Natural killer cell (primary cell): ENCODE results near the gene RBM44. TPM values are rescaled to one million over a fixed set of nuclear protein-coding genes. Genes with fewer than 3 reads are reported as not detected.
A peak's percentile ranks its signal among the peaks of the same experiment; 100 is the strongest.

Experiments
- ATAC-seq, 3 donors: fragments of 150-1000 bp in 2 of 3; fragments of 200-7000 bp in 1 of 3; cut with Tn5 transposase; 1 replicate in 1 of 3; 2 replicates in 2 of 3; pipeline ENCODE4 v1.10.0; 2021; ENCODE audit warnings: mild to moderate bottlenecking in 2 of 3, moderate library complexity in 2 of 3
- DNase-seq, 2 donors: peaks; one replicate each; pipeline versions ENCODE4 v3.0.0 to v3.0.0-alpha.2; 2013 to 2021; ENCODE audit warnings: mixed read lengths in 1 of 2
- H3K27ac ChIP-seq: one replicate; pipeline ENCODE4 v1.5.1; 2013; ENCODE audit warnings: mild to moderate bottlenecking, low read length
- H3K27me3 ChIP-seq: one replicate; pipeline ENCODE4 v1.6.1; 2013; ENCODE audit warnings: low read length; ENCODE audit not compliant: control insufficient read depth, insufficient read depth
- H3K36me3 ChIP-seq: one replicate; pipeline ENCODE4 v1.6.1; 2013; ENCODE audit warnings: low read length; ENCODE audit not compliant: control insufficient read depth, insufficient read depth
- H3K4me1 ChIP-seq: one replicate; pipeline ENCODE4 v1.6.1; 2013; ENCODE audit warnings: low read length; ENCODE audit not compliant: control insufficient read depth, insufficient read depth
- H3K4me3 ChIP-seq: one replicate; pipeline ENCODE4 v1.5.1; 2013; ENCODE audit warnings: low read length
- H3K9me3 ChIP-seq: one replicate; pipeline ENCODE4 v1.6.1; 2013; ENCODE audit warnings: low read length; ENCODE audit not compliant: control insufficient read depth, insufficient read depth
- H3K27ac Mint-ChIP-seq, 2 donors: one replicate each; pipeline ENCODE4 v1.8.0; 2022; ENCODE audit warnings: mild to moderate bottlenecking in 2 of 2, mixed read lengths in 2 of 2, moderate library complexity in 1 of 2
- H3K27me3 Mint-ChIP-seq, 2 donors: one replicate each; pipeline ENCODE4 v1.8.0; 2022; ENCODE audit warnings: low read depth in 2 of 2, mixed read lengths in 2 of 2
- H3K36me3 Mint-ChIP-seq: one replicate; pipeline ENCODE4 v1.8.0; 2022; ENCODE audit warnings: mixed read lengths
- H3K4me1 Mint-ChIP-seq, 2 donors: one replicate each; pipeline ENCODE4 v1.8.0; 2022; ENCODE audit warnings: mixed read lengths in 2 of 2
- H3K4me3 Mint-ChIP-seq: one replicate; pipeline ENCODE4 v1.8.0; 2022; ENCODE audit warnings: mild to moderate bottlenecking, moderate library complexity, mixed read lengths
- H3K9me3 Mint-ChIP-seq, 2 donors: one replicate each; pipeline ENCODE4 v1.8.0; 2022; ENCODE audit warnings: mixed read lengths in 2 of 2
- CTCF ChIP-seq: fragments of 200-600 bp; IDR thresholded peaks from one replicate; pipeline ENCODE4 v1.8.0; 2022; ENCODE audit warnings: antibody characterized with exemption
- WGBS: methylation state at CpG from one replicate; pipeline ENCODE4 v1.1.7; 2013; ENCODE audit warnings: missing lambda C conversion rate; ENCODE audit not compliant: insufficient coverage; 5-methylcytosine and 5-hydroxymethylcytosine counted together
- intact Hi-C: fragments of 100-400 bp; cut with micrococcal nuclease; formaldehyde crosslinking; loops from one replicate; pipeline ENCODE4 v1.14.2; 2022
- total RNA-seq, 4 donors: library from RNA; stranded (reverse); fragments of 120-200 nt in 1 of 4; gene quantifications; one replicate each; pipeline versions ENCODE4 v1.2.3 to v1.2.4, GENCODE V29; 2013 to 2022

RBM44 gene
- total RNA-seq, 3 donors from 2014 or later (not counting 1 experiment from before 2014, with no cell fraction given), result 1.8 to 5.0 (median 2.9) TPM

DNA sequence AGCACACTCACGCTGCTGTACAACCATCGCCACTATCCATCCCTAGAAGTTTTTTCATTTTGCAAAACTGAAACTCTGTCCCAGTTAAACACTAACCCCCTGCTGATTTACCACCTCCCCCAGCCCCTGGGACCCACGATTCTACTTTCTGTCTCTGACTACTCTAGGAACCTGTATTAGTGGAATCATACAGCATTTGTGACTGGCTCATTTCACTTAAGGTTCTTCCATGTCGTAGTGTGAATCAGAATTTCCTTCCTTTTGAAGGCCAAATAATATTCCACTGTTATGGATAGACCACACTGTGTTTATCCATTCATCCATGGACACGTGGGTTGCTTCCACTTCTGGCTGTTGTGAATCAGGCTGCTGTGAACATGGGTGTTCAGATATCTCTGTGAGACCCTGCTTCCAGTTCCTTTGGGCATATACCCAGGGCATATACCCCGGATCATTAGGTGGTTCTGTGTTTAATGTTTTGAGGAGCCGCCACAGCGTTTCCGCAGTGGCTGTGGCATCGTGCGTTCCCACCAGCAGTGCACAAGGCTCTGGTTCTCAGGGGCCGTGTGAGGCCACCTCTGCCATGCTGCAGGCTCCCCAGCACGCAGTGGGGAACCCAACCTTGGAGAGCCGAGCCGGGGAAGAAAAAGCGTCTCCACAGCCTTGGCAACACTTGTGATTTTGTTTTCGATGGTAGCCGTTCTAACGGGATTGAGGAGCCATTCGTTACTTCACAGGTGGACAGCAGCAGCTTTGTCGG lies 70.9 kb downstream of the RBM44 start:
- Mint-ChIP-seq H3K9me3 (no peaks in the 10 kb centered on the region), H3K4me3 (no peak overlapping the region), H3K27ac (no peak overlapping the region), H3K27me3 (peaks cover 0 to 9% of the 10 kb centered on the region in 2 donors), H3K36me3 (no peaks in the 10 kb centered on the region), H3K4me1 (peaks cover 21 to 44% of the 10 kb centered on the region in 2 donors)
- WGBS, result 93% methylated on average over 21 of the region's 21 CpGs
- no peak for TF ChIP-seq CTCF
- Histone ChIP-seq H3K4me1 (peaks cover 25% of the 10 kb centered on the region), H3K36me3 (no peaks in the 10 kb centered on the region), H3K4me3 (no peak overlapping the region), H3K27me3 (no peaks in the 10 kb centered on the region), H3K9me3 (no peaks in the 10 kb centered on the region), H3K27ac (no peak overlapping the region)
- no peak for ATAC-seq
- intact Hi-C loops, result no loop called here
- no peak for DNase-seq

GRCh38 chr2:237870126-237870525 lies 71.5 kb downstream of the RBM44 start:
- no peaks in the 10 kb centered on the region for H3K36me3 Mint-ChIP-seq
- Histone ChIP-seq H3K4me1 (peaks cover 25% of the 10 kb centered on the region), H3K36me3 (no peaks in the 10 kb centered on the region), H3K9me3 (no peaks in the 10 kb centered on the region), H3K27ac (no peak overlapping the region), H3K27me3 (no peaks in the 10 kb centered on the region), H3K4me3 (no peak overlapping the region)
- ATAC-seq (no peak), DNase-seq (no peak)
- H3K9me3 Mint-ChIP-seq, result no peaks in the 10 kb centered on the region
- intact Hi-C loops, result no loop called here
- H3K27ac Mint-ChIP-seq, result no peak overlapping the region
- WGBS, result 88% methylated on average over 11 of the region's 11 CpGs
- peaks cover 0 to 9% of the 10 kb centered on the region in 2 donors for H3K27me3 Mint-ChIP-seq
- no peak for TF ChIP-seq CTCF
- peaks cover 21 to 43% of the 10 kb centered on the region in 2 donors for H3K4me1 Mint-ChIP-seq
- no peak overlapping the region for H3K4me3 Mint-ChIP-seq

- DNase-seq (no peak), ATAC-seq (peak in 1 of 3 donors; percentile 17)
- Histone ChIP-seq H3K27ac (no peak overlapping the region), H3K36me3 (no peaks in the 10 kb centered on the region), H3K9me3 (no peaks in the 10 kb centered on the region), H3K4me1 (peaks cover 25% of the 10 kb centered on the region), H3K4me3 (no peak overlapping the region), H3K27me3 (no peaks in the 10 kb centered on the region)
- no peaks in the 10 kb centered on the region for H3K9me3 Mint-ChIP-seq
- no peak overlapping the region for H3K4me3 Mint-ChIP-seq
- intact Hi-C loops, result no loop called here
- peaks cover 0 to 9% of the 10 kb centered on the region in 2 donors for H3K27me3 Mint-ChIP-seq
- no peak overlapping the region for H3K27ac Mint-ChIP-seq
- peaks cover 21 to 37% of the 10 kb centered on the region in 2 donors for H3K4me1 Mint-ChIP-seq
- TF ChIP-seq CTCF, result no peak
- 66% methylated on average over 23 of the region's 23 CpGs for WGBS
- H3K36me3 Mint-ChIP-seq, result no peaks in the 10 kb centered on the region
Observed at GRCh38 chr2:237870754-237871651, 72.4 kb downstream of the RBM44 start.
